Ishikawa (cell line): ENCODE measurements around the gene ANTXR1.

ENCODE experiments used
- EP300 ChIP-seq: IDR thresholded peaks from 2 replicates; pipeline ENCODE4 v1.6.1; 2012; ENCODE audit warnings: borderline replicate concordance
- RAD21 ChIP-seq: IDR thresholded peaks from 2 replicates; pipeline ENCODE4 v1.6.1; 2012; ENCODE audit warnings: low read depth

- TF ChIP-seq EP300 (no peak), RAD21 (no peak)
Measured at GRCh38 chr2:69104261-69104660, 91.3 kb downstream of the ANTXR1 start.
